K562 (cell line): ENCODE measurements around the gene SLK. TPM values are rescaled to one million over a fixed set of nuclear protein-coding genes. Genes with fewer than 3 reads are reported as not detected.

ENCODE experiments used
- ARID1B ChIP-seq: fragments of 450-650 bp; IDR thresholded peaks from 2 replicates; pipeline ENCODE4 v1.6.1; 2016; ENCODE audit warnings: antibody characterized with exemption, mild to moderate bottlenecking, inconsistent platforms
- BCL6 ChIP-seq: fragments of 250-450 bp; sonication (Bioruptor Pico); IDR thresholded peaks from 2 replicates; pipeline ENCODE4 v1.4.0; 2020
- EHMT2 ChIP-seq: fragments of 450-650 bp; IDR thresholded peaks from 2 replicates; pipeline ENCODE4 v1.6.1; 2018; ENCODE audit warnings: antibody characterized with exemption
- HINFP ChIP-seq: fragments of 450-650 bp; conservative IDR thresholded peaks from 2 replicates; pipeline ENCODE4 v1.6.1; 2016; ENCODE audit warnings: missing genetic modification characterization, low read depth, mild to moderate bottlenecking, control low read depth, missing compliant biosample characterization
- HMG20B ChIP-seq: fragments of 250-450 bp; sonication (Bioruptor Pico); IDR thresholded peaks from 2 replicates; pipeline ENCODE4 v1.5.0; 2021; ENCODE audit warnings: mild to moderate bottlenecking
- JUND ChIP-seq, 2 experiments: IDR thresholded peaks; 2 replicates in 1 of 2; 3 replicates in 1 of 2; pipeline ENCODE4 v1.6.1; 2011; ENCODE audit warnings: borderline replicate concordance in 2 of 2, low read depth in 2 of 2, low read length in 2 of 2, improper control_type of control experiment in 1 of 2, missing biosample characterization in 1 of 2, missing genetic modification characterization in 1 of 2, missing genetic modification reagents in 1 of 2
- KDM4B ChIP-seq, 2 experiments: fragments of 450-650 bp in 1 of 2; sonication (generic) in 1 of 2; IDR thresholded peaks; 2 replicates each; pipeline ENCODE4 v1.6.1; 2016 to 2017; ENCODE audit warnings: borderline replicate concordance in 2 of 2, antibody characterized with exemption in 1 of 2, low read depth in 1 of 2, mild to moderate bottlenecking in 1 of 2
- NBN ChIP-seq: fragments of 450-650 bp; IDR thresholded peaks from 2 replicates; pipeline ENCODE4 v1.6.1; 2016; ENCODE audit warnings: low read depth, mild to moderate bottlenecking
- PCBP1 ChIP-seq: fragments of 200-400 bp; formaldehyde crosslinking; IDR thresholded peaks from 2 replicates; pipeline ENCODE4 v1.6.1; 2018; ENCODE audit warnings: mild to moderate bottlenecking, low read depth, low read length; ENCODE audit not compliant: poor library complexity, severe bottlenecking
- PTTG1 ChIP-seq: fragments of 450-650 bp; IDR thresholded peaks from 2 replicates; pipeline ENCODE4 v1.6.1; 2016; ENCODE audit warnings: low read depth, mild to moderate bottlenecking, missing genetic modification characterization, missing compliant biosample characterization
- TOE1 ChIP-seq, 2 experiments: fragments of 450-650 bp in 1 of 2; sonication (generic) in 1 of 2; formaldehyde crosslinking in 1 of 2; IDR thresholded peaks; 2 replicates each; pipeline versions ENCODE4 v1.7.1 to v1.8.0; 2016 to 2022; ENCODE audit warnings: borderline replicate concordance in 2 of 2, mild to moderate bottlenecking in 2 of 2, antibody characterized with exemption in 1 of 2, inconsistent platforms in 1 of 2, low read depth in 1 of 2, missing genetic modification reagents in 1 of 2, moderate library complexity in 1 of 2
- VEZF1 ChIP-seq: fragments of 200-800 bp; sonication (Bioruptor generic); IDR thresholded peaks from 2 replicates; pipeline ENCODE4 v1.6.1; 2017; ENCODE audit warnings: missing genetic modification characterization, missing compliant biosample characterization
- ZNF197 ChIP-seq: fragments of 200-800 bp; sonication (Bioruptor generic); IDR thresholded peaks from 2 replicates; pipeline ENCODE4 v1.6.1; 2016; ENCODE audit warnings: low read depth, missing genetic modification characterization, missing compliant biosample characterization
- polyA plus RNA-seq, 8 experiments: library from polyadenylated mRNA; depleted of rRNA in 4 of 8; stranded (reverse) in 5 of 8; unstranded in 3 of 8; fragments of >200 nt; fragmentation: Nextera tagmentation in 2 of 8; fragmentation: Illumina TruSeq in 1 of 8; extraction: Ambion mirVana in 2 of 8; extraction: Trizol in 1 of 8; gene quantifications; 2 replicates each; pipeline versions ENCODE4 v1.2.1 to v1.2.3, GENCODE V29; 2011 to 2014; ENCODE audit warnings: inconsistent platforms in 1 of 8, missing spikeins in 1 of 8
- total RNA-seq, 7 experiments: library from RNA; depleted of rRNA in 6 of 7; stranded (reverse); fragments of >200 nt in 6 of 7; fragmentation: Illumina TruSeq in 2 of 7; extraction: Trizol in 2 of 7; gene quantifications; 2 replicates each; pipeline versions ENCODE4 v1.2.1 to v1.2.3, GENCODE V29; 2011 to 2021; ENCODE audit warnings: low replicate concordance in 1 of 7
- TF ChIP-seq, protein P1 (sequence below): fragments of 450-650 bp; IDR thresholded peaks from 2 replicates; pipeline ENCODE4 v1.6.1; 2017; ENCODE audit warnings: mild to moderate bottlenecking, moderate library complexity
- TF ChIP-seq, protein P2 (sequence below), 2 experiments: IDR thresholded peaks; 2 replicates each; pipeline ENCODE4 v1.6.1; 2011; ENCODE audit warnings: borderline replicate concordance in 1 of 2, control low read depth in 1 of 2, low read depth in 1 of 2, low read length in 1 of 2, mild to moderate bottlenecking in 1 of 2, mixed read lengths in 1 of 2, moderate library complexity in 1 of 2; ENCODE audit not compliant: insufficient read depth in 1 of 2, insufficient read length in 1 of 2, poor library complexity in 1 of 2, severe bottlenecking in 1 of 2; ENCODE audit errors: extremely low read depth in 1 of 2

SLK gene
- total and polyA plus RNA-seq, 9 of the 15 experiments (the other 6 are each of a cell fraction or from before 2014, with no cell fraction given): 8.2 to 40.0 (median 23.4) TPM

- TF ChIP-seq BCL6 (CRISPR knock-in tag) (no peak), KDM4B (IDR thresholded peaks at IDR 0.05; ENCODE audit: borderline replicate concordance in 2 of 2, low read depth in 1 of 2) (no peak), JUND (IDR thresholded peaks at IDR 0.05; ENCODE audit: borderline replicate concordance, low read depth, low read length) (no peak), JUND (tag; IDR thresholded peaks at IDR 0.05; ENCODE audit: borderline replicate concordance, low read depth, low read length) (no peak; the same call in 2 of the 3 replicates), VEZF1 (peak; percentile 77), PTTG1 (tag) (no peak), EHMT2 (no peak), HINFP (tag) (no peak), ZNF197 (CRISPR knock-in tag) (no peak), PCBP1 (no peak), HMG20B (CRISPR knock-in tag) (no peak), ARID1B (no peak; the same call in 1 of the 2 replicates), TOE1 (IDR thresholded peaks at IDR 0.05; ENCODE audit: borderline replicate concordance) (0 out of 2 replicates have a peak, but pooled peaks have one; percentile 27), TOE1 (CRISPR knock-in tag; IDR thresholded peaks at IDR 0.05; ENCODE audit: borderline replicate concordance, low read depth) (no peak), NBN (peak; percentile 61; the same call in 1 of the 2 replicates)
- TF ChIP-seq, protein P1, sequence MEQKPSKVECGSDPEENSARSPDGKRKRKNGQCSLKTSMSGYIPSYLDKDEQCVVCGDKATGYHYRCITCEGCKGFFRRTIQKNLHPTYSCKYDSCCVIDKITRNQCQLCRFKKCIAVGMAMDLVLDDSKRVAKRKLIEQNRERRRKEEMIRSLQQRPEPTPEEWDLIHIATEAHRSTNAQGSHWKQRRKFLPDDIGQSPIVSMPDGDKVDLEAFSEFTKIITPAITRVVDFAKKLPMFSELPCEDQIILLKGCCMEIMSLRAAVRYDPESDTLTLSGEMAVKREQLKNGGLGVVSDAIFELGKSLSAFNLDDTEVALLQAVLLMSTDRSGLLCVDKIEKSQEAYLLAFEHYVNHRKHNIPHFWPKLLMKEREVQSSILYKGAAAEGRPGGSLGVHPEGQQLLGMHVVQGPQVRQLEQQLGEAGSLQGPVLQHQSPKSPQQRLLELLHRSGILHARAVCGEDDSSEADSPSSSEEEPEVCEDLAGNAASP: no peak
- TF ChIP-seq, protein P2, sequence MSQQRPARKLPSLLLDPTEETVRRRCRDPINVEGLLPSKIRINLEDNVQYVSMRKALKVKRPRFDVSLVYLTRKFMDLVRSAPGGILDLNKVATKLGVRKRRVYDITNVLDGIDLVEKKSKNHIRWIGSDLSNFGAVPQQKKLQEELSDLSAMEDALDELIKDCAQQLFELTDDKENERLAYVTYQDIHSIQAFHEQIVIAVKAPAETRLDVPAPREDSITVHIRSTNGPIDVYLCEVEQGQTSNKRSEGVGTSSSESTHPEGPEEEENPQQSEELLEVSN (IDR thresholded peaks at IDR 0.05; ENCODE audit: borderline replicate concordance in 1 of 2, extremely low read depth in 1 of 2, insufficient read depth in 1 of 2, insufficient read length in 1 of 2, low read depth in 1 of 2, low read length in 1 of 2, poor library complexity in 1 of 2, severe bottlenecking in 1 of 2): peak in 1 of 2 experiments; percentile 13
Observed at GRCh38 chr10:103918053-103918846, 48.7 kb upstream of the SLK start, which contains the start of gene STN1 (continued).
